NCI-H748 (cell line): Measurements from ENCODE around the gene PLEKHN1.
"Not testable (repeated sequence)": the region's sequence is repeated elsewhere in the genome, so short reads cannot be mapped to it uniquely, and the experiment has no call there.

Experiments used
- DNase-seq: peaks from one replicate; lab custom pipeline; 2025; ENCODE audit not compliant: unreplicated experiment; lab: John Stamatoyannopoulos, UW

The PLEKHN1 gene

GRCh38 chr1:1005774-1006304, 39.6 kb downstream of the PLEKHN1 start:
- DNase-seq: no peak

DNA sequence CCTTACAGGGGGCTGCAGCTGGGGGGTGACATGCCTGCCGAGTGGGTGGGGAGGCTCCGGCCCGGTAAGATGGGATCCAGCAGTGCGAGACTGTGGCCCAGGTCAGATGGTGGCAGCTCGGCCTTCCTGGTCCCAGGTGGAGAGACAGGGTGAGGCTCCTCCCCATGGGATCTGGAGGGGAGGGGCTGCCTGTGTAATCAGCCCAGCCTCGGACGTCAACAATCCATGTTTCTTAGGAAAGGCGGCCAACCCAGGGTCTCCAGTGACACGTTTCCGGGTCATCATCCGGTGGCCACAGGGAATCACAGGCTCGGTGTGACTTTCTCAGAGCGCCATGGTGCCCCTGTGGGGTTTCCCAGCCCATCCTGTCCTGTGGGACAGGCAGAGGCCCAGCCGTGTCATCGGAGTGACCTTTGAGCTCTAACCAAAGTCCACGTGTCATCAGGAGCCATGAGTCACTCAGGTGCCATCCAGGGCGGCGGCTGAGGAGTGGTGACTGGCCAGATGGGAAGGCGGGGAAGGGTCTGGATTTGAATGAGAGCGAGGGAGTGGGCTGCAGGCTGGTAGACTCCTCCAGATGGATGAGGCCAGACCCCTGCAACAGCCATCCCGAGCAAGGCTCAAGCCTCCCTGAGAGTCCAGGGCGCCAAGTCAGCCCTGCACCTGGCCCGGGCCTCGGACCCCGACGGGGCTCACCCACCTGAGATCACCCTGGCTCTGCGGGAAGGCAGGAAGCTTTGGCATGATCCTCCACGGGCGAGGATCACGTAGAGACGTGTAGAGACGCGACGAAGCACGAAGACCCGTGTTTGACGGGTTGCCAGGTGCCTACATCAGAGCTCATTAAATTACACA, 40.2 kb downstream of the PLEKHN1 start:
- no peak for DNase-seq

DNA sequence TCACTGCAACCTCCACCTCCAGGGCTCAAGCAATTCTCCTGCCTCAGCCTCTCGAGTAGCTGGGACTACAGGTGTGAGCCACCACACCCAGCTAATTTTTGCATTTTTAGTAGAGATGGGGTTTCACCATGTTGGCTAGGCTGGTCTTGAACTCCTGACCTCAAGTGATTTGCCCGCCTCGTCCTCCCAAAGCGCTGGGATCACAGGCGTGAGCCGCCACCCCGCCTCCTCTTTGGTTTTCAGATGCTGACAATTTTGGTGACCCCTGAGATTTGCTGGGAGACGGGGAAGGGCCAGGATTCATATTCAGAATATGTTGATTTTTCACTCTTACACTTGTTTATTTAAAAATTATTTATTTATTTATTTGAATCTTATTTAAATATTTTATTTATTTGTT, 43.8 kb downstream of the PLEKHN1 start:
- DNase-seq: not testable (repeated sequence)

- DNase-seq: no peak
Observed at GRCh38 chr1:1011396-1011949, 45.2 kb downstream of the PLEKHN1 start.

- DNase-seq: not testable (repeated sequence)
Observed at GRCh38 chr1:1012736-1013104, 46.4 kb downstream of the PLEKHN1 start.

- peak; percentile 76 for DNase-seq
Observed at GRCh38 chr1:1013105-1013921, 47.0 kb downstream of the PLEKHN1 start, which contains the start of gene ISG15. Gene ISG15, plus strand, starts transcription at chr1:1013497. Its CDS starts 77 bp downstream, at chr1:1013574.

- DNase-seq: peak; percentile 40
Observed at GRCh38 chr1:1013922-1014648, 47.8 kb downstream of the PLEKHN1 start.

DNA sequence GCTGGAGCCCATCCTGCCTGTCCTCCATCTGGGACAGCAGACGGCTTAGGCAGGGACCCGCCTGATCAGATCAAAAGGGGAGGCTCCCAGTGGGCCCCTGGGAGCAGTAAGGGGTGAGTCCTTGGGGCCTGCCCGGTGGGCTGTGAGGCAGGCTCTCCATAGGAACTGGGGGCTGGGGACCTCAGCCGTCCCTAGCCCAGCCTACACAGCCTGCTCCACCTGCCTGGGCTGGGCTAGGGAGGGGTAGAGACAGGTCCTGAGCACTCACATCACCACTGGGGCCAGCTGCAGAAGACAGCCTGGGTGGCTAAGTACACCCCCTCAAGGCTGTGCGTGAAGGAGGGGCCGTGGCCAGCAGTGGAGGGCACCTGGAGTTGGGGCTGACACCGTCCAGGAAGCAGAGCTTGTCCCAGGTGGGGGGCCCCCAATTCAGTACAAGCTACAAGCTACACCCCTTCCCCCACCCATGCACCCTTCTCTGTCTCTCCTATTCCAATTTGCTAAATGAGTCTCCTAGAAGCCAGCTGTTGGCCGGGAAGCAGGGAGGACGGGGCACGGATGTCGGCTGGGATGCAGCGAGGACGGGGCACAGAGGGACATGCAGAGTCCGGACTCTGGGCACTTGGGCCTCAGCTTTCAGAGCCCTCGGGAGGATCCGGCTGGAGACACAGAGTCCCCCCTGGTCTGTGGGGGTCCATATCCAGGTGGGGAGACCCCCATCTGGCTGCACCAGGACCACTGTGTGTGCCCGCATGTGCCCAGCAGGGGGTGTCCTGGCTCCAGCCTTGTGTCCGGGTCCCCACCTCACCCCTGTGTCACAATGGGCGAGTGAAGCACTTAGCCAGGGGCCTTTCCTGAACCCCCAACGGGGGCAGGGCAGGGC, 48.8 kb downstream of the PLEKHN1 start:
- no peak for DNase-seq

- peak; percentile 11 for DNase-seq
Observed at GRCh38 chr1:1017397-1018320, 51.4 kb downstream of the PLEKHN1 start.

DNA sequence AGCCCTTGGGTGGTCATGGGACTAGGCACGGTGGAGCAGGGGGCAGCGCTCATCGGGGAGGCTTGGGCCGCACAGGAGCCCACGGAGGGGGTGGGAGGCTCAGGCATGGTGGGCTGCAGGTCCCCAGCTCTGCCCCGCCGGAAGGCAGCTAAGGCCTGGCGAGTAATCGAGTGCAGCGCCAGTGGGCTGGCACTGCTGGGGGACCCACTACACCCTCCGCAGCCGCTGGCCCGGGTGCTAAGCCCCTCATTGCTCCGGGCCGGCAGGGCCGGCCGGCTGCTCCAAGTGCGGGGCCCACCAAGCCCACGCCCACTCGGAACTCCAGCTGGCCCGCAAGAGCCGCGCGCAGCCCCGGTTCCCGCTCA, 52.0 kb downstream of the PLEKHN1 start:
- not testable (repeated sequence) for DNase-seq

GRCh38 chr1:1019122-1019999, 53.1 kb downstream of the PLEKHN1 start:
- DNase-seq: peak; percentile 71

DNA sequence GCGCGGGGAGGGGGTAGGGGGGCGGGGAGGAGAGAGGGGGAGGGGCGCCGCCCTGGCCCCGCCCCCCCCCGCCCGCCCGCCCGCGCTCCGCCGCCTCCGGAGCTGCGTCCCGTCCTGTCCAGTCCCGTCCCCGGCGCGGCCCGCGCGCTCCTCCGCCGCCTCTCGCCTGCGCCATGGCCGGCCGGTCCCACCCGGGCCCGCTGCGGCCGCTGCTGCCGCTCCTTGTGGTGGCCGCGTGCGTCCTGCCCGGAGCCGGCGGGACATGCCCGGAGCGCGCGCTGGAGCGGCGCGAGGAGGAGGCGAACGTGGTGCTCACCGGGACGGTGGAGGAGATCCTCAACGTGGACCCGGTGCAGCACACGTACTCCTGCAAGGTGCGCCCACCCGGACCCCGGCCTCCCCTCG, 53.7 kb downstream of the PLEKHN1 start, which contains the start of gene AGRN:
Gene AGRN, plus strand, starts transcription at position 121 of the 405 bp plus-strand sequence. Its CDS starts 53 bp downstream, at position 174.
- DNase-seq: peak; percentile 32

DNA sequence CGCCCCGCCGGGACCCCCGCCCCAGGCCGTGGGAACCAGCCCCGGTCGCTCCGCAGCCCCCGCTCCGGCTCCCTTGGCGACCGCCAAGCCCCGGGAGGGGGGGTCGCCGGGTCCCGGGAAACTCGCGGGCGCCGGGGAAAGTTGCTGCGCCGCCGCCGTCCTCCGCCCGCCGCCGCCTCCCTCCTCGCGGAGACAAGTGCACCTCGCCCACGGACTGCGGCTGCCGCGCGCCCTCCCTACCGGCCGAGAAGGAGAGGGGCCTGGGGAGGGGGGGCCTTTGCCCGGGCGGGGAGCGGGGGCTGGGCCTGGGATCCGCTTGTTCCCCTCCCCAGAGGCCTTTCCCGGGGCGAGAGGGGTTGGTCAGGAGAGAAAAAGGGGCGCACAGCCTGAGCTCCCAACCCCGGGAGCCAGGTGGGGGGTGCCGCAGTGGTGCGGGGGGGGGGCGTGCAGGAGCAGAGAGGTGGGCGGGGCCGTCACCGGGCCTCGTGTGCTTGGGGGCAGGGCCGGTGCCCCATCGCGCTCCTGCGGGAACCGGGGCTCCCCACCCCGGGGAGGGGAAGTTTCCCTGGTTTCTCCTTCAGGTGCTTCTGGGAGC, 54.2 kb downstream of the PLEKHN1 start:
- peak; percentile 32 for DNase-seq

- DNase-seq: peak; percentile 66
Observed at GRCh38 chr1:1021010-1021919, 55.0 kb downstream of the PLEKHN1 start.

DNA sequence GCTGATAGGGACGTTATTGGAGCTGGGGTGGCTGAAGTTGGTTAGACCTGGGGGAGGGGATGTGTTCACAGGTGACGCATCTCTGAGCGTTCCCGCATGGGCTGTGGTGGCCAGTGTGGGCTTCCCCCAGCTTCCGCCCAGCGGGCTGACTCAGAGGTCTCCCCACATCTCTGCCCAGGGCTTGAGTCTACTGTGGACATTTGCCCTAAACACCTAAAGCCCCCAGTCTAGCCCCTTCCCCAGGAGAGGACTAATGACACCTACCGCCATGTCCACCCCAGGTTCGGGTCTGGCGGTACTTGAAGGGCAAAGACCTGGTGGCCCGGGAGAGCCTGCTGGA, 55.6 kb downstream of the PLEKHN1 start:
- no peak for DNase-seq

DNA sequence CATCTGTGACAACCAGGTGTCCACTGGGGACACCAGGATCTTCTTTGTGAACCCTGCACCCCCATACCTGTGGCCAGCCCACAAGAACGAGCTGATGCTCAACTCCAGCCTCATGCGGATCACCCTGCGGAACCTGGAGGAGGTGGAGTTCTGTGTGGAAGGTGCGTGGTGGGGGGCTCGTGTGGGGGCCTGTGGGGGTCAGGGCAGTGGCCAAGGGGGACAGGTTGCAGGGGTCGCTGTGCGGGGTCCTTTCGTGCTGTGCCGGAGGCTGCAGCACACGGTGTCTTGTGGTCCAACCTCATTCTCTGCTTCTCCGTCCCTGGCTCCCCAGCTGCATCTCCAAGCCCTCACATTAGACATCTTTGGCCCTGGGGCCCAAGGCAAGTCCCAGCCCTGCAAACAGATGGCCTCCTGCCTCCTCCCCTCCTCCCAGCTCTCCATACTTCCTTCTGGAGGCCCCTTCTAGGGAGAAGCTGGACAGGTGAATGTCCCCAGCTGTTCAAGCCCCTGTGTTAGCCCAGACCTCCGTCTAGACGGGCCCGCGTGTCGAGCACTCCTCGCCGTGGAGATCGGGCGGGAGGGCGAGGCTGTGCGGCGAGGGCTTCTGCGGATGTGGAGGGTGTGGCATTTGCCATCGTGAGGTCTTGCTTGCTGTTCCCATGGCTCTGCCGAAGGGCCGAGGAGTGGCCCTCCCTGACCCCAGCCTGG, 56.2 kb downstream of the PLEKHN1 start:
- peak; percentile 13 for DNase-seq
